Stomach (tissue), 9 donors: ENCODE data around the gene MAP3K6. TPM values are rescaled to one million over a fixed set of nuclear protein-coding genes. Genes with fewer than 3 reads are reported as not detected.

Experiments
- DNase-seq, 2 donors: peaks; one replicate each; pipeline versions ENCODE4 v3.0.0 to v3.0.0-alpha.2; 2013 to 2019
- H3K27ac ChIP-seq, 5 donors: fragments of 200-600 bp in 4 of 5; sonication (generic) in 4 of 5; one replicate each; pipeline ENCODE4 v1.5.1; 2013 to 2019; ENCODE audit warnings: mild to moderate bottlenecking in 1 of 5, moderate library complexity in 1 of 5
- H3K27me3 ChIP-seq, 3 donors: fragments of 200-600 bp; sonication (generic); one replicate each; pipeline ENCODE4 v1.5.1; 2017 to 2019; ENCODE audit warnings: mixed run types in 1 of 3
- H3K36me3 ChIP-seq, 4 donors: fragments of 200-600 bp; sonication (generic); 1 replicate in 3 of 4; 2 replicates in 1 of 4; pipeline ENCODE4 v1.5.1; 2016 to 2019
- H3K4me1 ChIP-seq, 4 donors: fragments of 200-600 bp; sonication (generic); one replicate each; pipeline ENCODE4 v1.5.1; 2016 to 2019
- H3K4me3 ChIP-seq, 4 donors: fragments of 200-600 bp; sonication (generic) in 3 of 4; one replicate each; pipeline ENCODE4 v1.5.1; 2016 to 2019; ENCODE audit warnings: mild to moderate bottlenecking in 1 of 4
- H3K9me3 ChIP-seq, 4 donors: fragments of 200-600 bp; sonication (generic); one replicate each; pipeline ENCODE4 v1.5.1; 2016 to 2019
- EP300 ChIP-seq: sonication (generic); formaldehyde crosslinking; IDR thresholded peaks from one replicate; pipeline ENCODE4 v1.6.1; 2017; ENCODE audit warnings: antibody characterized with exemption
- POLR2A ChIP-seq, 4 donors: fragments of 450-650 bp; IDR thresholded peaks; one replicate each; pipeline ENCODE4 v1.6.1; 2016; ENCODE audit warnings: antibody characterized with exemption in 4 of 4, control low read depth in 2 of 4, mild to moderate bottlenecking in 1 of 4, moderate library complexity in 1 of 4
- POLR2AphosphoS5 ChIP-seq, 3 donors: sonication (generic); formaldehyde crosslinking; IDR thresholded peaks; one replicate each; pipeline ENCODE4 v1.6.1; 2016; ENCODE audit warnings: antibody characterized with exemption in 3 of 3
- WGBS, 5 donors: extraction: QIAGEN DNeasy Blood & Tissue Kit in 3 of 5; methylation state at CpG; one replicate each; pipeline versions ENCODE4 v1.1.5 to v1.1.7; 2013 to 2018; 5-methylcytosine and 5-hydroxymethylcytosine counted together
- intact Hi-C: fragments of 100-400 bp; cut with DNase I; formaldehyde crosslinking; loops from one replicate; pipeline ENCODE4 v1.15.1; 2023; ENCODE audit warnings: low total_unique reads
- polyA plus RNA-seq, 3 donors: library from polyadenylated mRNA; stranded (reverse); fragments of 200-250 nt; gene quantifications; one replicate each; pipeline ENCODE4 v1.2.3, GENCODE V29; 2013
- total RNA-seq, 5 donors: library from RNA; depleted of rRNA; stranded (reverse); fragments of >200 nt; gene quantifications; one replicate each; pipeline versions ENCODE4 v1.1.0 to v1.2.3, GENCODE V29; 2014 to 2016
- TF ChIP-seq, protein P1 (sequence below), 7 experiments: fragments of 450-650 bp in 4 of 7; fragments of 200-600 bp in 3 of 7; sonication (generic) in 3 of 7; IDR thresholded peaks; one replicate each; pipeline ENCODE4 v1.5.1; 2016 to 2019; ENCODE audit warnings: antibody characterized with exemption in 7 of 7, control low read depth in 2 of 7, mild to moderate bottlenecking in 1 of 7
- donor health status: healthy with polysubstance abuse.
- donor health status: Bipolar disorder and iron deficiency.
- donor health status: healthy.

MAP3K6 gene
- total and polyA plus RNA-seq, 8 donors, result 11.6 to 110 (median 36.2) TPM

DNA sequence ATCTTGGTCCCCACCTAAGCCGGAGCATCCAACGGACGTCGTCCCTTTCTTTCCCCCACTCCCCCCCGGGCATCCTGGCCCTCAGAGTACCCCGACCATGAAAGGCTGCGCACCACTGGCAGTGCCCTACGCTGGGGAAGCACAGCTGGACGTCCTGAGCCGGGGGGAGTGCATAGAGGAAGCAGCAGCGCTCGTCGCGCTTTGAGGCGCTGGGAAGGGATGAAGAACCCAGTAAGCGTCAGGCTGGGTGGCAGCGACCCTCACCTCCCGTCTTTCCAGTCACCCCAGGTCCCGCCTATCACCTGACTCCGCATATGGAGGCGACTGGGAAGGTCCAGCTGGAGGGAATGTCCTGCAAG, 5.7 kb downstream of the MAP3K6 start:
- H3K9me3 ChIP-seq, result no peaks in the 10 kb centered on the region
- no peak for TF ChIP-seq EP300
- TF ChIP-seq POLR2AphosphoS5 (IDR thresholded peaks at IDR 0.05), result no peak
- TF ChIP-seq POLR2A (IDR thresholded peaks at IDR 0.05), result no peak
- TF ChIP-seq, protein P1, sequence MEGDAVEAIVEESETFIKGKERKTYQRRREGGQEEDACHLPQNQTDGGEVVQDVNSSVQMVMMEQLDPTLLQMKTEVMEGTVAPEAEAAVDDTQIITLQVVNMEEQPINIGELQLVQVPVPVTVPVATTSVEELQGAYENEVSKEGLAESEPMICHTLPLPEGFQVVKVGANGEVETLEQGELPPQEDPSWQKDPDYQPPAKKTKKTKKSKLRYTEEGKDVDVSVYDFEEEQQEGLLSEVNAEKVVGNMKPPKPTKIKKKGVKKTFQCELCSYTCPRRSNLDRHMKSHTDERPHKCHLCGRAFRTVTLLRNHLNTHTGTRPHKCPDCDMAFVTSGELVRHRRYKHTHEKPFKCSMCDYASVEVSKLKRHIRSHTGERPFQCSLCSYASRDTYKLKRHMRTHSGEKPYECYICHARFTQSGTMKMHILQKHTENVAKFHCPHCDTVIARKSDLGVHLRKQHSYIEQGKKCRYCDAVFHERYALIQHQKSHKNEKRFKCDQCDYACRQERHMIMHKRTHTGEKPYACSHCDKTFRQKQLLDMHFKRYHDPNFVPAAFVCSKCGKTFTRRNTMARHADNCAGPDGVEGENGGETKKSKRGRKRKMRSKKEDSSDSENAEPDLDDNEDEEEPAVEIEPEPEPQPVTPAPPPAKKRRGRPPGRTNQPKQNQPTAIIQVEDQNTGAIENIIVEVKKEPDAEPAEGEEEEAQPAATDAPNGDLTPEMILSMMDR (IDR thresholded peaks at IDR 0.05), result no peak
- peaks cover 33 to 62% (median 43%) of the 10 kb centered on the region in 4 donors for H3K4me1 ChIP-seq
- intact Hi-C loops, result no loop called here
- peaks cover 50 to 83% (median 76%) of the 10 kb centered on the region in 4 donors for H3K36me3 ChIP-seq
- DNase-seq, result no peak
- 82 to 89% (median 87%) methylated on average over 21 of the region's 21 CpGs for WGBS, 5 donors
- H3K4me3 ChIP-seq, result peak overlapping the region in 3 of 4 donors; percentile 34 to 44 (median 41)
- H3K27ac ChIP-seq, result no peak overlapping the region
- H3K27me3 ChIP-seq, result no peaks in the 10 kb centered on the region

- H3K9me3 ChIP-seq, result no peaks in the 10 kb centered on the region
- no peak overlapping the region for H3K27ac ChIP-seq
- 36 to 42% (median 40%) methylated on average over 62 to 71 of the region's 71 CpGs for WGBS, 5 donors
- no peaks in the 10 kb centered on the region for H3K27me3 ChIP-seq
- intact Hi-C loops, result no loop called here
- peaks cover 32 to 58% (median 41%) of the 10 kb centered on the region in 4 donors for H3K4me1 ChIP-seq
- H3K4me3 ChIP-seq, result peak overlapping the region; percentile 26 to 44 (median 38)
- peaks cover 56 to 89% (median 82%) of the 10 kb centered on the region in 4 donors for H3K36me3 ChIP-seq
- TF ChIP-seq EP300 (no peak), POLR2AphosphoS5 (IDR thresholded peaks at IDR 0.05) (no peak), POLR2A (IDR thresholded peaks at IDR 0.05) (no peak)
- TF ChIP-seq, protein P1 (IDR thresholded peaks at IDR 0.05), result no peak
- peak in 1 of 2 donors; percentile 69 for DNase-seq
Measured at GRCh38 chr1:27360159-27361043, 6.4 kb downstream of the MAP3K6 start.

DNA sequence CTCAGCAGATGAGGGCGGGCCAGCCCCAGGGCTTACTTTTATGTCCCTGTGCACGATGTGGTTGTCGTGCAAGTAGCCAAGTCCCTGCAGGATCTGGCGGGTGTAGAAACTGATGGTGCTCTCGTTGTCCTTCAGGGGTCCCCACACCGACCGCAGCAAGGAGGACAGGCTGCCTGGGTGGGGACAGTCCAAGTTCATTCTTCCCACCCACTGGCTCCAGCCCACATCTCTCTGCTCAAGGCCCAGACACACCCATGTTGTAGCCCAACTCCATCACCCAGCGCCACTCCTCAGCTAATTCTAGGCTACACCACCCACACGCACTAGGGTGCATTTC, 7.0 kb downstream of the MAP3K6 start:
- no peak for DNase-seq
- Histone ChIP-seq H3K4me1 (peaks cover 26 to 52% (median 35%) of the 10 kb centered on the region in 4 donors), H3K27me3 (no peaks in the 10 kb centered on the region), H3K4me3 (peak overlapping the region in 1 of 4 donors; percentile 44), H3K9me3 (no peaks in the 10 kb centered on the region), H3K36me3 (peaks cover 61 to 95% (median 88%) of the 10 kb centered on the region in 4 donors), H3K27ac (no peak overlapping the region)
- intact Hi-C loops, result loop anchor here (5.0 kb wide), 1 partner anchor 33 kb away; the partner anchor contains the start of gene GPR3
- no peak for TF ChIP-seq POLR2A (IDR thresholded peaks at IDR 0.05)
- no peak for TF ChIP-seq POLR2AphosphoS5 (IDR thresholded peaks at IDR 0.05)
- no peak for TF ChIP-seq EP300
- TF ChIP-seq, protein P1 (IDR thresholded peaks at IDR 0.05), result no peak
- WGBS, 5 donors, result 59 to 70% (median 67%) methylated on average over 8 to 9 of the region's 9 CpGs

- intact Hi-C loops, result loop anchor here (5.0 kb wide), 1 partner anchor 33 kb away; the partner anchor contains the start of gene GPR3
- Histone ChIP-seq H3K4me3 (no peak overlapping the region), H3K27me3 (no peaks in the 10 kb centered on the region), H3K4me1 (peaks cover 17 to 43% (median 29%) of the 10 kb centered on the region in 4 donors), H3K36me3 (peaks cover 58 to 96% (median 92%) of the 10 kb centered on the region in 4 donors), H3K9me3 (no peaks in the 10 kb centered on the region), H3K27ac (no peak overlapping the region)
- no peak for DNase-seq
- TF ChIP-seq EP300 (no peak), POLR2AphosphoS5 (IDR thresholded peaks at IDR 0.05) (no peak), POLR2A (IDR thresholded peaks at IDR 0.05) (no peak)
- TF ChIP-seq, protein P1 (IDR thresholded peaks at IDR 0.05), result no peak
- 93 to 99% (median 96%) methylated on average over 5 of the region's 5 CpGs for WGBS, 5 donors
Measured at GRCh38 chr1:27358928-27359313, 7.8 kb downstream of the MAP3K6 start.
